Panc1 (cell line): ENCODE data around the gene C19orf25. TPM values are rescaled to one million over a fixed set of nuclear protein-coding genes. Genes with fewer than 3 reads are reported as not detected.

Experiments
- ATAC-seq: fragments of 200-7000 bp; cut with Tn5 transposase; 2 replicates; pipeline ENCODE4 v1.9.1; 2020; ENCODE audit warnings: mild to moderate bottlenecking, moderate library complexity
- BruUV-seq: library from RNA; stranded (reverse); fragments of 400-500 nt; replicated peaks from 2 replicates; lab custom pipeline; 2021; lab: Mats Ljungman, UMichigan
- CTCF ChIA-PET: fragments of 300-600 bp; sonication (Branson Sonifier 250); formaldehyde crosslinking; loops from one replicate; lab custom pipeline; 2022; ENCODE audit warnings: antibody characterized with exemption; lab: Charles Lee
- POLR2A ChIA-PET: fragments of 300-600 bp; sonication (Branson Sonifier 250); formaldehyde crosslinking; loops from one replicate; lab custom pipeline; 2022; ENCODE audit warnings: antibody characterized with exemption; lab: Charles Lee
- DNase-seq: peaks from one replicate; pipeline ENCODE4 v3.0.0-alpha.2; 2010; ENCODE audit warnings: low read depth, low spot score
- H3K27ac ChIP-seq: 2 replicates; pipeline ENCODE4 v1.5.1; 2011; ENCODE audit warnings: mild to moderate bottlenecking, low read length, inconsistent platforms
- H3K27me3 ChIP-seq: fragments of 200-500 bp; sonication (Bioruptor generic); 2 replicates; pipeline ENCODE4 v1.6.0; 2014; ENCODE audit warnings: low read length, inconsistent platforms; ENCODE audit not compliant: control insufficient read depth, insufficient read depth
- H3K36me3 ChIP-seq: fragments of 200-500 bp; sonication (Bioruptor generic); 2 replicates; pipeline ENCODE4 v1.5.1; 2014; ENCODE audit warnings: inconsistent platforms, mild to moderate bottlenecking, low read length, moderate library complexity; ENCODE audit not compliant: control insufficient read depth, insufficient read depth
- H3K4me1 ChIP-seq: 2 replicates; pipeline ENCODE4 v1.5.1; 2011; ENCODE audit warnings: inconsistent platforms, mild to moderate bottlenecking, low read length, moderate library complexity; ENCODE audit not compliant: control insufficient read depth, insufficient read depth
- H3K4me3 ChIP-seq, 2 experiments: 2 replicates each; pipeline ENCODE4 v1.5.1; 2011 to 2012; ENCODE audit warnings: low read depth in 2 of 2, low read length in 2 of 2, mild to moderate bottlenecking in 2 of 2, inconsistent platforms in 1 of 2, moderate library complexity in 1 of 2
- H3K9me3 ChIP-seq: fragments of 200-500 bp; sonication (Bioruptor generic); 2 replicates; pipeline ENCODE4 v1.5.1; 2014; ENCODE audit warnings: low read depth, mild to moderate bottlenecking, inconsistent platforms, low read length, moderate library complexity; ENCODE audit not compliant: control insufficient read depth, insufficient read depth
- CTCF ChIP-seq: fragments of 450-650 bp; IDR thresholded peaks from 2 replicates; pipeline ENCODE4 v1.5.1; 2017; ENCODE audit warnings: mild to moderate bottlenecking
- POLR2AphosphoS5 ChIP-seq: IDR thresholded peaks from 2 replicates; pipeline ENCODE4 v1.6.1; 2012; ENCODE audit warnings: mild to moderate bottlenecking, low read depth, low read length, moderate library complexity
- REST ChIP-seq, 2 experiments: IDR thresholded peaks; 2 replicates each; pipeline ENCODE4 v1.6.1; 2011 to 2012; ENCODE audit warnings: low read depth in 2 of 2, control low read depth in 1 of 2, low read length in 1 of 2, mild to moderate bottlenecking in 1 of 2, moderate library complexity in 1 of 2; ENCODE audit not compliant: insufficient read depth in 1 of 2
- SIN3A ChIP-seq: IDR thresholded peaks from 2 replicates; pipeline ENCODE4 v1.6.1; 2012; ENCODE audit warnings: low read depth, mild to moderate bottlenecking, low read length, moderate library complexity, borderline replicate concordance; ENCODE audit not compliant: insufficient read depth
- TCF7L2 ChIP-seq: IDR thresholded peaks from 2 replicates; pipeline ENCODE4 v1.6.1; 2011; ENCODE audit warnings: mild to moderate bottlenecking, low read depth, low read length, inconsistent platforms
- in situ Hi-C: cut with HindIII; loops from 2 replicates; pipeline ENCODE4 v1.10.0; 2016; ENCODE audit warnings: low sequenced_read_pairs, low pct_unique_long_range_greater_than_20kb
- intact Hi-C: fragments of 100-400 bp; cut with micrococcal nuclease; formaldehyde crosslinking; loops from one replicate; pipeline ENCODE4 v1.10.0; 2022; ENCODE audit not compliant: unreplicated experiment
- total RNA-seq: library from RNA; stranded (reverse); gene quantifications from one replicate; pipeline ENCODE4 v1.2.1, GENCODE V29; 2021; ENCODE audit not compliant: unreplicated experiment

Gene C19orf25
- total RNA-seq, 1 experiment from 2014 or later: 34.7 TPM

- DNase-seq: no peak
- no peaks in the 10 kb centered on the region for H3K27me3 ChIP-seq
- intact Hi-C loops (no loop called here), in situ Hi-C loops (no loop called here)
- ATAC-seq: no peak
- no peaks in the 10 kb centered on the region for H3K9me3 ChIP-seq
- TF ChIP-seq POLR2AphosphoS5 (no peak), SIN3A (no peak), CTCF (no peak), REST (IDR thresholded peaks at IDR 0.05; ENCODE audit: insufficient read depth in 1 of 2, low read depth in 2 of 2, low read length in 1 of 2) (no peak), TCF7L2 (no peak)
- POLR2A ChIA-PET: no interaction called here
- H3K27ac ChIP-seq: no peak overlapping the region
- no peaks in the 10 kb centered on the region; the same call in 1 of the 2 replicates for H3K36me3 ChIP-seq
- no TSS peak for BruUV-seq
- H3K4me3 ChIP-seq: no peak overlapping the region
- H3K4me1 ChIP-seq: no peaks in the 10 kb centered on the region
- CTCF ChIA-PET: no interaction called here
Observed at GRCh38 chr19:1486720-1487575, 7.9 kb upstream of the C19orf25 start.

- Histone ChIP-seq H3K4me1 (no peaks in the 10 kb centered on the region), H3K27me3 (no peaks in the 10 kb centered on the region), H3K27ac (no peak overlapping the region), H3K9me3 (no peaks in the 10 kb centered on the region), H3K4me3 (no peak overlapping the region), H3K36me3 (no peaks in the 10 kb centered on the region)
- ChIA-PET CTCF (no interaction called here), POLR2A (no interaction called here)
- BruUV-seq: no TSS peak
- TF ChIP-seq TCF7L2 (no peak), CTCF (no peak), POLR2AphosphoS5 (no peak), REST (IDR thresholded peaks at IDR 0.05; ENCODE audit: insufficient read depth in 1 of 2, low read depth in 2 of 2, low read length in 1 of 2) (no peak), SIN3A (no peak)
- ATAC-seq (no peak), DNase-seq (no peak)
- in situ Hi-C loops: no loop called here
- intact Hi-C loops: no loop called here
Observed at GRCh38 chr19:1483979-1484428, 5.0 kb upstream of the C19orf25 start.
